Stimulated activated CD4-positive, alpha-beta T cell treated with anti-CD3 and anti-CD28 coated beads, Interleukin-4, amount 100 ng/mL, for 48 hours (primary cell): ENCODE data around the gene DMD.
"Not testable (repeated sequence)": the region's sequence is repeated elsewhere in the genome, so short reads cannot be mapped to it uniquely, and the experiment has no call there.

Experiments used
- DNase-seq, 2 donors: peaks; one replicate each; pipeline ENCODE4 v3.0.0-alpha.2; 2020; ENCODE audit warnings: low read depth in 2 of 2

The DMD gene

DNA sequence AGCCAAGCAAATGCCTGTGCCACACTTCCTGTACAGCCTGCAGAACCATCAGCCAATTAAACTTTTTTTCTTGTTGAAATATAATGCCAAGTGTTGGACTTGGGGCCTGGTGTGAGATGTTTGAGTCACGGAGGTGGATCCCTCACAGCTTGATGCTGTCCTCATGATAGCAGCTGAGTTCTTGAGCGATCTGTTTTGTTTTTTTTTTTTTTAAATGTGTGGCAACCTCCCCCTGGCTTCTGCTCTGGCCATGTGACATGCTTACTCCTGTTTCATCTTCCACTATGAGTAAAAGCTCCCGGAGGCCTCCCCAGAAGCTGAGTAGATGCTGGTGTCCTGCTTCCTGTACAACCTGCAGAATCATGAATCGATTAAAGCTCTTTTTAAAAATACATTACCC is 1166.2 kb downstream of the DMD start:
- no peak for DNase-seq

DNA sequence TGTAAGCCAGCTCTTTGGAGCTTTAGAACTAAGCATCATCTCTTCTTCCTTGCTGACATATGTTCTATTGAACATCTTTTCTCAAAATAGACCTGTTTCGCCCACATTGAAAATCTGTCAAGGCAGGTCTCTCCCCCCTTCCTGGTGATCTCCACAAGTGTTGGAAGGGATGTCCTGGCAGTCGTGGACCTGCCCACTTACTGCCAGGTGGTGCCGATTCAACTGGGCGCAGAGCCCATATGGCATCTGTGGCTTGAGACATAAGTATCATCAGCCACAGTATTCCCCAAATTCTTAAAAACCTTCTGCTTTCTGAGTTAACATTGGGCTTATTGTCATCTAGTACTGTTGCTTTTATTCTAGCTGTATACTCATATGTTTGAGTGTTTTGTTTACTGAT is 1170.2 kb downstream of the DMD start:
- no peak for DNase-seq

DNA sequence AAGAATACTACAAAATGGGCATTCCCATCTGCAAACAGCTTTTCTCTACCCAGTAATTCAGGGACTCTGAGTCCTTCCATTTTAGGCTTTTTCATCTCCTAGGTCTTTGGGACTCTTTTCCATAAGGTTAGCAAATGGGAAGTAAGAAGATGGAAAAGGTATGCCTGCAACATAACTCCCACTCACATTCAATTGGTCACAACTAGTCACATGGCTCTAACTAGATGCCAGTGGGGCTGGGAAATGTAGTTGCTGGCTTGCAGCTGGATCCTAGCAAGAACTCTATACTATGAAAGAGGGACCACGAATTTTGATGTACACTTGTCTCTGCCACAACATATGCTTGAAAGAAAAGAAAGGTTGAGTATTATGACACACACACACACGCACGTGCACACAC is 1184.6 kb downstream of the DMD start:
- no peak for DNase-seq

DNA sequence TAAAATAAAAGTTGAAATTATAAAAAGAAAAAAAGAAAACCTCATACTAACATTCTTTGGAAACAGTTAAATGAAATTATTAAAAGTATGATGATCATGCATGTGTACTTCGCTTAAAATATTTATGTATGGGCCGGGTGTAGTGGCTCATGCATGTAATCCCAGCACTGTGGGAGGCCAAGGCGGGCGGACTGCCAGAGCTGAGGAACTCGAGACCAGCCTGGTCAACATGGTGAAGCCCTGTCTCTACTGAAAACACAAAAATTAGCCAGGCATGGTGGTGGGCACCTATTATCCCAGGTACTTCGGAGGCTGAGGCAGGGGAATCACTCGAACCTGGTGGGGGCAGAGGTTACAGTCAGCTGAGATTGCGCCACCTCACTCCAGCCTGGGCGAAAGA is 1187.3 kb downstream of the DMD start:
- DNase-seq = no peak

DNA sequence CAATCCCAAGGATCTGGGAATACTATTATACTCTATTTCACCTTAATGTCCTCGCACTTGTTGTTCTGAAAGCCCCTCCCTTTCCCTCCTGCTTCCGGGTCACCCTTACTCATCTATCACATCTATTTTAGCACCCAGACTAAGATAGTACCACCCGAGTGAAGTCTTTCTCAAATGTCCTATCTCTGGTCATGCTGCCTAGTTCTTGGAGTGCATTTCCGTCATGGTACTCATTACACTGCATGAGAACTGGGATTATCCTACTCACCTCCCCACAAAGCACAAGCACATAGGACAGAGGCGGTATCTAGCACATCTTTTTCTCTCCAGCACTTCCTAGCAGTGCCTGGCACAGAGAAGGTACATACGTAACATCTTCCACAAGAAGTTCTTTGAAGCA is 1195.2 kb downstream of the DMD start:
- DNase-seq = no peak

DNA sequence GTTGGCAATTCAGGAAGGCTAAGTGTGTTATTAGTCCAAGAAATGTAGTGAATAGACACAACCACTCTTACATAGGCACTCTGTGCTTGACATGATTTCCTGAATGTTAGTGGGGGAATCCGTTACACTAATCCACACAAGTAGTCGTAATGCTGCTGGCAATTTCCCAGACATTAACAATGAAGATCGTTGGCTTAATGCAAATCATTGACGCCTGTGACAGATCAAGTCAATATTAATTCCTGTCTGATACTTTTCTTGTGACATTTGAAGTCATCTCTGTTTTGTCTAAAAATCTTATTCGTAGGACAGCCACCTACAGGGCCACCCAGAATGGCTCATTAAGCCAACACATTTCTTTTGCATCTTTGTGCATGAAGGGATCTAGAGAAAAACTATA is 1200.4 kb downstream of the DMD start:
- DNase-seq = no peak

DNA sequence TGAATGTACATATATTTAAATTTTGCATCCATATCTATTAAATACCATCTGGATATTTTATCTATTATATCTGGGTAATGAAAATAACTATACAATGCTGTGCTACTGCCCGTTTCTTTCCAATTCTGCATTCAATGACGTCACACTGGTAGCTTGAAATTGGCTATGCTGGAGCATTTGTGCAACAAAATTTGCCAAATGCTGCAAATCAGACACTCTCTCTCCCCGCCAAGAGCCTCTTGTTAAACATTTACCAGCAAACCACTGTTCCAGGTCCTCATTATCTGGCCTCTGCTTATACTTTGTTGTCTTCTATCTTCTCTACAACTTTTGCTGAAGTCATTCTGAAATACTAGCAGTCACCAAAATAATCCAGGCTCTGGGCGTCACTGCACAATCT is 1201.1 kb downstream of the DMD start:
- no peak for DNase-seq

DNA sequence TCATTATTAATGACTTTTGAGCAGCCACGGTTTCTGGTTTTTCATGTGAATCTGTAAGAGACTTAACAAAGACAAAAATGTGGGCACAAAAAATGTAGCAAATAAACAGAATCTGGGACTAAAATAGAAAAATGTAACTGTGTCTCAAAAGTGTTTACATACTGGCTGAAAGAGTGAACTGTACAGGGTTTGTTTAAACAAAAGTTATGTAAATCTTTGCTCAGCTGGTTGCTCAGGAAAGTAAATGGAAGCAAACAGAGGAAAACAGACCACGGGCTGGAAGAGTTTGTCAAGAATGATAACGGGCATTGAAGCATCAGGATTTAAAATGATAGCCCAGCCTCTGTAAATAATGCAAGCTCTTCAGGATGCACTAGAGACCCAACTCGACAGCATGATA is 1217.7 kb downstream of the DMD start:
- DNase-seq = no peak

DNA sequence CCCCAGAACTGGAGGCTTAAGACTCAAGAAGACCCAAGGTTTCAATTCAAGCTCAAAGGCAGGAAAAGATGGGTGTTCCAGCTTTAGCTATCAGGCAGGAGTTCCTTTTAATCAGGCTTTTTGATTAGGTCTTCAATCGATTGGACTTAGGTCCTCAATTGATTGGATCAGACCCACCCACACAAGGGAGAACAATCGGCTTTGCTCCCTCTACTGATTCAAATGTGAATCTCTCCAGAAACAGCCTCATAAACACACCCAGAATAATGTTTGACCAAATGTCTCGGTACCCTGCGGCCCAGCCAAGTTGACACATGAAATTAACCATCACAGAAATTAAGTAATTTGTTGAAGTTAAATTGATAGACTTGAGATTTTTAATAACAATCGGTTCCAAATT is 1222.4 kb downstream of the DMD start:
- DNase-seq = no peak

DNA sequence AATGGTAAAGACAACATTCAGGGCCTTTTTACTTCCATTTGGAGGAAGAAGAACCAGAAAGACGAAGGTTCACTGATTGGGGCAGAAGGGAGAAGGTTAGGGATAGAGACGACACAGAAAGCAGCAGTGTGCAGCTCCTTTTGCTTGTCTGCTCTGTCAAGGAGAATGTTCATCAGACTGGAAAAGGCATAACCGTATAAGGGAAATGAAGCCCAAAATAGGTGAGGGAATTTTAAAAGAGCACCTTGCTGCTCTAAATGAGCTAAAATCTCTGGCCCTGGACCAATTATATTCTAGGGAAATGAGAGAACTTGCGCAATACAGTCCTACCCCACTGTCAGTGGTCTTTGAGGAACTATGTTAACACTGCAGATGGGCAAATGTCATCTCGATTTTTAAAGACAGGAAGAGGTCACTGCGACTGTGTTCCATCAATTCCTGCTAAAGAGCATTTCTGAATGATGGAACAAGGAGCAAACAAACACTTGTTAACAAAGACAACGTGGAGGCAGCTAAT is 1229.7 kb downstream of the DMD start:
- no peak for DNase-seq

DNA sequence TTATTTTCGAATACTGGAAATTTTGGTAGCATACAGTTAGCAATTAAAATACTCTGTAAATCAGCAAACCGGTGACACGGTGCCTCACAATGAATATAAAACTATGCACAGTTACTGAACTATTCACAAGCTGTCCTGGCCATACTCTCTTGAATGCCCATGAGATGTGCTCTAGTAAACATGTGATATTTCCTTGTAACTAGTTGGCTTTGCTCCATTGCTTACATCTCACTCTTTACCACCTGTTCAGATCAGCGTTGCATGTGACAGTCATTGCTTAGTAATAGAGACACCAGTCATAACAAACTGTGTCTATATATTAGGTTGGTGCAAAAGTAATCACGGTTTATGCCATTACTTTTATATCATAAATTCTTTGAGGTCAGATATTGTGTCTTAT is 1241.6 kb downstream of the DMD start:
- no peak for DNase-seq

DNA sequence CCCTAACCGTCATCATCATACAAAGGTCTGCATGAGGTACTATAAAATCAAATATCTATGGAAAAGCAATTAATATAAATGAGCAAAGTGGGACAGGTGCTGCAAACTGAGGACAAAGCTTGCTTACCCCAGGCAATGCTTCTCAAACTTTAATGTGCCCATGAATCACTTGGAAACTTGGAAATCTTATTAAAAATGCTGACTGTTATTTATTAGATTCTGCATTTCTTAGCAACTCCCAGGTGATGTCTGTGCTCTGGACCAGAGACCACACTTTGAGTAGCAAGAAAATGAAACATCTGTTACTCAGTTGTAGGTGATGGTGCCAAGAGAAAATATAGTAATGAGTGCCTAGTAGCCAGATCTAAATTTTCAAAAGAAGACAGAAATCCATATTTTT is 1249.1 kb downstream of the DMD start:
- no peak for DNase-seq

DNA sequence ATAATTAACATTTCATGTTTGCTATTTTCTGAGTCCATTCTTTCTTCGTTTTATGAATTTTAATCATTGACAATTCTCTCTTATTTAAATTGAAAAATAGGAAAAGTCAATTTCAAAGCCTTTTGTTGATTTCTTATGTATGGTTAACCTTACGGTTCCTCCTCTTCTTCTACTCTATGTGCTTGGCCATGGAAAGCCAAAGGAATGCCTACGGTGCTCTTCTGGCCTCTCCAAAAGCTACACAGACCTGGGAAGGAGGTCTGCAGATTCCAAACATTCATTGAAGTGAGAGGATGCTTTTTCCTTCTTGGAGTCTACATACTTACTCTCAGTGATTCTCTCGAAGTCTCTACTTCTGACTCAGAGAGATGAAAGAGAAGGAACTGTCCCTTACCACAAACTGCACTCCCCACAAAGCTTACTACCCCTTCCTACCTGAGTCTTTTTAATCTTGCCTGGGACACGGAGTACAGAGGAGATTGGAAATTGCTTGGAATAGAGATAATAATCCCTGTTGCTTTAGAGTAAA is 1276.4 kb downstream of the DMD start:
- DNase-seq = no peak

DNA sequence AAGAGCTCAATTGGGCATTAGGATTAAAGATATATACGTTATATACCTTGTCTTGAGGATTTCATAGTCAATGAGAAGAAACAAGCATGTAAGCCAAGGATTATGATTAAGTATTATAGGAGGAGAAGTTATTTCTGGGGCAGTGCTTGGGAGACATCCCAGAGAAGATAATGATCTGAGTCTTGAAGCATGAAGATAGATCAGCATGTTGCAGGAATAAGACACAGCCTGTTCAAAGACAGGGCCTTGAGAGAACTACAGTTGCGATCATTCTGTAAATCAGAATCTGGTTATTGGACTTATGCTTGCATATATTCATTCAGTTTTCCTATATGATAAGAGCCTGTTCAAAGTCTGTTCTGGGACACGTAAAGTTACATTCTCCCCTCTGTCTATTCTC is 1277.3 kb downstream of the DMD start:
- no peak for DNase-seq

DNA sequence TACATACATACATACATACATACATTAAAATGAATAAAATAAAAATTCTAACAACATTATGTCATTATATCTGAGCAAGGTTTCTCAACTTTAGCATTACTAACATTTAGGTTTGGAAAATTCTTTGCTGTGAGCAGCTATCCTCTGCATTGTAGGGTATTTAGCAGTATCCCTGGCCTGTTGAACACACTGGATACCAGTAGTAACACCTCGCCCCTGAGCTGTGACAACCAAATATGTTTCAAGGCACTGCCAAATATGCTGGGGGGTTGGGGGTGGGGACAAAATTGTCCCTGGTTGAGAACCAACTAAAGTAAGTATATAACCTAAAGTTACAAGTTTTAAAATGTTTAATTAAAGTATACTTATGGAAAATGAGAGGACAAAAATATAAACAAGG is 1278.6 kb downstream of the DMD start:
- DNase-seq = no peak

DNA sequence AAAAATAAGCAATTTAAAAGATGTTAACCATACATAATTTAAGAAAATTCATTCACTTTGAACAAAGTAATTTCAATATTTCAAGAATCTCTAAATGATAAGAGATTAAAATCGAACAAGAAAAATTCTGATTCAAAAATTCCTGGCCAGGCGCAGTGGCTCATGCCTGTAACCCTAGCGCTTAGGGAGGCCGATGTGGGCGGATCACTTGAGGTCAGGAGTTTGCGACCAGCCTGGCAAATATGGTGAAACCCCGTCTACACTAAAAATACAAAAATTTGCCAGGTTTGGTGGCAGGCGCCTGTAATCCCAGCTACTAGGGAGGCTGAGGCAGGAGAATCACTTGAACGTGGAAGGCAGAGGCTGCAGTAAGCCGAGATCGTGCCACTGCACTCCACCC is 1279.0 kb downstream of the DMD start:
- DNase-seq = not testable (repeated sequence)

DNA sequence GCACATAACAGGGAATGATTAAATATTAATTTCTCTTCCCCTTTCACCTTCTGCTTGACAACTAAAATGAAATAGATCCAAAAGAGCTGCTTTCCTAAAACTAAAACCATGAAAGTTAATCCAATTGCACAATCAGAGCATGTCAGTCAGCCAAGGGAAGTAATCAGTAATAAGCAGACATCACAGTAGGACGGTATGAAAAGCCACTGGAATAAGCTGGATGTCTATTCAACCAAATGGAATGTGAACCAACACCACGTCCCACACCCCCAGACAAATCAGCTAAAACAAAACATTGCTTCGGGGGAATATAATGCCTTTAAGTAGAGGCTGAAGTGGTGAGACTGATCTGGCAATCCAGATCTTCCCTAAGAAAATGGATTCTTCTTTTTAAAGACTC is 1280.1 kb downstream of the DMD start:
- DNase-seq = no peak

DNA sequence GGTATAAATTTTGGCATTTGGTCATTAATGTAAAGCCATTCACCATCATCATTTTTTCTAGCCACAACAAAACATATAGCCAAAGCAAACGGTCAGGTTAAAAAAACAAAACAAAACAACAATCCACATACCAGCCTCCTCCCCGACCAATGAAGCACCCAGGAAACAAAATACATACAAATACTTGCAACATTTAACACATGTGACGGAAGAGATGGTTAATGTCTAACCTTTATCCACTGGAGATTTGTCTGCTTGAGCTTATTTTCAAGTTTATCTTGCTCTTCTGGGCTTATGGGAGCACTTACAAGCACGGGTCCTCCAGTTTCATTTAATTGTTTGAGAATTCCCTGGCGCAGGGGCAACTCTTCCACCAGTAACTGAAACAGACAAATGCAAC is 1282.0 kb downstream of the DMD start:
- DNase-seq = no peak

DNA sequence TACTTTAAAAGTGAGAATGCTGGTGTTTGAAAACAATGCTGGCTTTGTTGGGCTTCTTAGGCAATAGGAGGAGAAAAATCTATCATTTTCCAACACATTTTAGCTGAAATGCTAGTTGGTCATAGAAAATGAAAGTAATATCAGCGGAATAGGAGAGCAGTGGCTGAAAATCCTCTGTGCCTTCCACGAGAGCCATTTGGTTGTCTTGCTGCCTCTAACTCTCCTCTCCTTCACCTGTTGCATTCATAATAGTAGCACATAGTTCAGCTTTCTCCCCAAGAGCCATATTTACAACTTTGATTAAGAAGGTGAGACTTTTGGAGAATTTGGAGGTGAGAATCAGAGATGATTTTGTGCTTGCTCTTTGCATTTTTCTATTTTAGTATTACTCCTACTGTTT is 1290.1 kb downstream of the DMD start:
- no peak for DNase-seq

DNA sequence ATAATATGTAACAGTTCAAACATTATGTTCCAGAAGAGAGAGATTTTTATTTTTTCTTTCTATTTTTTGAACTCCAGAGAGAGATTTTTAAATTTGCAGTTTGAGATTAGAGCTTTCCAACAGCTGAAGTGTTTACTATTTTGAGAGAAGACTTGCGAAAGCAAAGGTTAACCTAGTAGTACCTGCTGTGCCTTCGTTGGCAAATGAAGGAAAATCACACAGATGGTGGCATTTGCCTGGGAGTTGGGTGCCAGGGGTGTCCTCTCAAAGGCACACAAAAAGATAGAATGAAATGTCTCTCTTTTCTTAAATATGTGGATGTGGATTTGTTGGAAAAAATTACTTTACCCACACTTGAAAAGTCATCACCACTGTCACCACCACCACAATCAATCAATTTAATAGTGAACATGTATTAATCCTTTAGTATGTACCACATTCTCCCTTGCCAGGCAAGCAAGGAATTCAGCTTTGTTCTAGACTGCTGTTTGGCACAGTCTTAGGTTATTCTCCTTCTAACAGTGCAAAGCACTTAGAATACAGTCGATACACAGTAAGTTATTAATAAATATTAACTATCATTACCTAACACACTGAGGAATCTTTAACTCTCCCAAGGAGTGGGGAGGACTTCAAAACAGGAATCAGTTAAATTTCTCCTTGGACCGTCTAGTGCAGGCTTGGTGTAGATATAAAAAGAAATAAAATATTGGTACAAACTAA is 1301.3 kb downstream of the DMD start:
- DNase-seq = no peak

DNA sequence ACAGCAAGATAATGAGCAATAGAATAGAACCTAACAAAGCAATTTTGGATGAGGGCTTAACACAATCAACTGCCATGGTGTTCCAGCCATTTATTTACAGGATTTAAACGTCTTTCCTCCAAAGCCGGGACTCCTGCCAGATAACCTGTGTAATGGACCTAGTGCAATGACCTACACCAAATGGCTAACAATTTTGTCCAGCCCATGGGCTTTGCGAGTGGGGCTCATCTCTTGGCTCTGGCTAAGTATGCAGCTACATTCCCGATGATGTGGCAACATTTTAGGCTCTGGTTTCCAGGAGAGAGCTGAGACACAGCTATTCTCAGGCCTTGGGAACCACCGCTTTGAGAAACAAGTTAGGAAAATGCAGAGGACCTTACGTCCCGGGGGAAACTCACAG is 1317.2 kb downstream of the DMD start:
- DNase-seq = no peak

DNA sequence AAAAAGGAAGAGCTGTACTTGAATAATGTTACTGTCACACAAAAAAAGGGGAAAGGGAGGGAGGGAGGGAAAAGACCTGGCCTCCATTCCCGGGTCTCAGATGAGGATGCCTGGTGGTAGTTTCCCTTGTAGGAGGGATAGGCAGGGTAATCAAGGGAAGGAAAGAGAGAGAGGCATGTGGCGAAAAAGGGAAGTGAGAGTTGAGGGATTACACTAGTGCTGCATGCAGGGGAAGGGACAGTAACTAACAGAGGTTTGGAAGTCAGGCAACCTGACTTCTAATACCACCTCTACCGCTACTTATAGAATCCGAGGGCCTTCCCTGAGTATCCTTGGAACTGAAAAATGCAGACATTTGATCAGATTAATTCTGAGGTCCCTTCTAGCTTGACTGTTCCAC is 1317.8 kb downstream of the DMD start:
- DNase-seq = no peak

DNA sequence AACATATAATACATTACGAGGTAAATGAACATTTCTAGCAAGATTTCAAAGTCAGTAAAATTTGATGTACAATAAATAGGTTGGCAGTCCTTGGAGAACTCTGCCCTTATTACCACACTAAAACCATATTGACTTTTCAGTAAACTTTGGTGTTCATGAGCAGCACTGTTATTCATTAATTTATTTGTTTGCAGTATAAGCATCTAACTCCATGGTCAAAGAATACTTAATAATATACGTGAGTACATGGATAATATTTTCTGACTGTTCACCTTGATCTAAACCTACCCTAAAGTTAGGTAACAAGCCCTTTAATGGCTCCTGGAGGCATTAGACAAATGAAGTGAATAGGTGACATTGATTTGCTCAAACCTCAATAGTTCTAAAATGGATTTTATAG is 1322.3 kb downstream of the DMD start:
- DNase-seq = no peak

DNA sequence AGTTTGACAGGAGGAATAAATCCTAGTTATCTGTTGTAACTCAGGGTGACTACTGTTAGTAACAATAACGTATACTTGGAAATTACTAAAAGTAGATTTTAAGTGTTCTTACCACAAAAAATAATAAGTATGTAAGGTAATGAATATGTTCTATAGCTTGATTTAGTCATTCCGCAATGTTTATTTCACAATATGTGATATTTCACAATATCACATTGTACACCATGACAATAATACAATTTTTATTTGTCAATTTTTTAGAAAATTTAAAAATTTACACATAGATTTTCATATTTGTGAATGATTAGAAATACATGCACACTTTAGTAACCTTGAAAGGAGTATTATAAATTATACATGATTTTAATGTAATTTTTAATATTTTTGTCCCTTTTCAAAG is 1326.8 kb downstream of the DMD start:
- no peak for DNase-seq
